ENCODE data around the gene PARP9.

DNA sequence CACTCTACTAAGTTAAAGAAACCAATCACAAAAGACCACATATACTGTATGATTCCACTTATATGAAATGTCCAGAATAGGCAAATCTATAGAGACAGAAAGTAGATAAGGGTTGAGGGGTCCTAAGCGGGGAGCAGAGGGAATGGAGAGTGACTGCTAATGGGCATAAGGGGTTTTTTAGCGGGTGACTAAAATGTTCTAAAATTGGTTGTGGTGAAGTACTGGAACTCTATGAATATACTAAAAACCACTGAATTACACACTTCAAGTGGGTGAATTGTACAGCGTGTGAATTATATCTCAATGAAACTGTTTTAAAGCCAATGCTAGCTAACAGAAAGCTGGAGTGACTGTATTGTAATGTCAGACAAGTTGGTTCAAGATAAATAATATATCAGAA lies 82.7 kb downstream of the PARP9 start:
- TF ChIP-seq, protein P1, sequence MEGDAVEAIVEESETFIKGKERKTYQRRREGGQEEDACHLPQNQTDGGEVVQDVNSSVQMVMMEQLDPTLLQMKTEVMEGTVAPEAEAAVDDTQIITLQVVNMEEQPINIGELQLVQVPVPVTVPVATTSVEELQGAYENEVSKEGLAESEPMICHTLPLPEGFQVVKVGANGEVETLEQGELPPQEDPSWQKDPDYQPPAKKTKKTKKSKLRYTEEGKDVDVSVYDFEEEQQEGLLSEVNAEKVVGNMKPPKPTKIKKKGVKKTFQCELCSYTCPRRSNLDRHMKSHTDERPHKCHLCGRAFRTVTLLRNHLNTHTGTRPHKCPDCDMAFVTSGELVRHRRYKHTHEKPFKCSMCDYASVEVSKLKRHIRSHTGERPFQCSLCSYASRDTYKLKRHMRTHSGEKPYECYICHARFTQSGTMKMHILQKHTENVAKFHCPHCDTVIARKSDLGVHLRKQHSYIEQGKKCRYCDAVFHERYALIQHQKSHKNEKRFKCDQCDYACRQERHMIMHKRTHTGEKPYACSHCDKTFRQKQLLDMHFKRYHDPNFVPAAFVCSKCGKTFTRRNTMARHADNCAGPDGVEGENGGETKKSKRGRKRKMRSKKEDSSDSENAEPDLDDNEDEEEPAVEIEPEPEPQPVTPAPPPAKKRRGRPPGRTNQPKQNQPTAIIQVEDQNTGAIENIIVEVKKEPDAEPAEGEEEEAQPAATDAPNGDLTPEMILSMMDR (conservative IDR thresholded peaks at IDR 0.05) = no peak
- no peak for TF ChIP-seq ZFX (IDR thresholded peaks at IDR 0.05)
